Common myeloid progenitor, CD34-positive (primary cell): Measurements from ENCODE around the gene IFNA5.
A peak's percentile ranks its signal among the peaks of the same experiment; 100 is the strongest.

Source experiments
- CTCF ChIA-PET: fragments of 350-600 bp; sonication (Branson Sonifier 250); formaldehyde crosslinking; loops from one replicate; lab custom pipeline; 2021; ENCODE audit warnings: antibody characterized with exemption; lab: Charles Lee
- POLR2A ChIA-PET: fragments of 350-600 bp; sonication (Branson Sonifier 250); formaldehyde crosslinking; loops from one replicate; lab custom pipeline; 2021; ENCODE audit warnings: antibody characterized with exemption; lab: Charles Lee
- DNase-seq, 3 donors: peaks; one replicate each; pipeline versions ENCODE4 v3.0.0 to v3.0.0-alpha.2; 2013
- H3K27ac ChIP-seq, 2 experiments: 1 replicate in 1 of 2; 2 replicates in 1 of 2; pipeline ENCODE4 v1.7.0; 2013; ENCODE audit warnings: inconsistent platforms in 2 of 2, low read length in 2 of 2, mild to moderate bottlenecking in 2 of 2, low read depth in 1 of 2, moderate library complexity in 1 of 2; ENCODE audit not compliant: severe bottlenecking in 2 of 2, insufficient read depth in 1 of 2, poor library complexity in 1 of 2
- H3K27me3 ChIP-seq, 5 experiments: replicated peaks in 2 of 5; 1 replicate in 3 of 5; 2 replicates in 2 of 5; pipeline versions ENCODE4 v1.6.1 to v1.7.0; 2013; ENCODE audit warnings: low read length in 4 of 5, mild to moderate bottlenecking in 2 of 5, moderate library complexity in 2 of 5, inconsistent platforms in 1 of 5; ENCODE audit not compliant: insufficient read depth in 5 of 5, control insufficient read depth in 4 of 5
- H3K36me3 ChIP-seq, 4 experiments: 1 replicate in 2 of 4; 2 replicates in 2 of 4; pipeline versions ENCODE4 v1.6.1 to v1.7.0; 2013; ENCODE audit warnings: low read length in 3 of 4, control low read depth in 1 of 4, mild to moderate bottlenecking in 1 of 4; ENCODE audit not compliant: control insufficient read depth in 4 of 4, insufficient read depth in 4 of 4
- H3K4me1 ChIP-seq, 4 experiments: 1 replicate in 3 of 4; 2 replicates in 1 of 4; pipeline versions ENCODE4 v1.6.1 to v1.7.1; 2013; ENCODE audit warnings: low read length in 3 of 4, mild to moderate bottlenecking in 3 of 4, control low read depth in 1 of 4, inconsistent platforms in 1 of 4, moderate library complexity in 1 of 4; ENCODE audit not compliant: control insufficient read depth in 4 of 4, insufficient read depth in 4 of 4; ENCODE audit errors: control extremely low read depth in 1 of 4
- H3K4me3 ChIP-seq, 7 experiments: 1 replicate in 4 of 7; 2 replicates in 3 of 7; pipeline versions ENCODE4 v1.5.1 to v1.7.0; 2013; ENCODE audit warnings: mild to moderate bottlenecking in 7 of 7, low read length in 6 of 7, moderate library complexity in 6 of 7, inconsistent platforms in 2 of 7, low read depth in 2 of 7, control low read depth in 1 of 7; ENCODE audit not compliant: insufficient read depth in 4 of 7, control insufficient read depth in 1 of 7; ENCODE audit errors: extremely low read depth in 1 of 7
- H3K9me3 ChIP-seq, 5 experiments: 1 replicate in 4 of 5; 2 replicates in 1 of 5; pipeline versions ENCODE4 v1.6.1 to v1.7.1; 2013; ENCODE audit warnings: low read length in 4 of 5, mild to moderate bottlenecking in 2 of 5, inconsistent platforms in 1 of 5, low read depth in 1 of 5, moderate library complexity in 1 of 5; ENCODE audit not compliant: control insufficient read depth in 4 of 5, insufficient read depth in 2 of 5; ENCODE audit errors: control extremely low read depth in 1 of 5
- WGBS: methylation state at CpG from one replicate; pipeline ENCODE4 v1.1.5; 2013; ENCODE audit not compliant: insufficient coverage; 5-methylcytosine and 5-hydroxymethylcytosine counted together

IFNA5 gene

GRCh38 chr9:21268347-21268657 is 36.8 kb downstream of the IFNA5 start:
- peaks cover 0 to 19% (median 12%) of the 10 kb centered on the region in 4 experiments for H3K4me1 ChIP-seq
- DNase-seq, result no peak
- no peaks in the 10 kb centered on the region for H3K9me3 ChIP-seq
- no CpG with 5 or more reads among the region's 2 CpGs for WGBS
- H3K27ac ChIP-seq, result no peak overlapping the region
- ChIA-PET POLR2A (no interaction called here), CTCF (interaction anchor here (1.0 to 5.1 kb wide), 5 partner anchors 17 to 55 kb away, joined by 3 to 32 read pairs (median 4); no protein-coding TSS in a partner anchor)
- H3K4me3 ChIP-seq, result peak overlapping the region in 2 of 7 experiments; percentile 24 to 50
- no peaks in the 10 kb centered on the region for H3K36me3 ChIP-seq
- H3K27me3 ChIP-seq, result no peaks in the 10 kb centered on the region

GRCh38 chr9:21267485-21268346 is 37.4 kb downstream of the IFNA5 start:
- WGBS, result 32% methylated on average over 4 of the region's 4 CpGs
- ChIA-PET POLR2A (no interaction called here), CTCF (interaction anchor here (0.8 to 5.1 kb wide), 7 partner anchors 12 to 56 kb away, joined by 3 to 32 read pairs (median 3); no protein-coding TSS in a partner anchor)
- no peak overlapping the region for H3K27ac ChIP-seq
- no peaks in the 10 kb centered on the region for H3K36me3 ChIP-seq
- H3K27me3 ChIP-seq, result no peaks in the 10 kb centered on the region
- DNase-seq, result peak in 2 of 3 donors; percentile 32 to 47
- H3K4me3 ChIP-seq, result peak overlapping the region in 3 of 7 experiments; percentile 16 to 50 (median 24)
- H3K9me3 ChIP-seq, result no peaks in the 10 kb centered on the region
- peaks cover 0 to 19% (median 12%) of the 10 kb centered on the region in 4 experiments for H3K4me1 ChIP-seq

GRCh38 chr9:21266733-21267484 is 38.2 kb downstream of the IFNA5 start:
- Histone ChIP-seq H3K4me1 (peaks cover 0 to 19% (median 12%) of the 10 kb centered on the region in 4 experiments), H3K4me3 (peak overlapping the region in 1 of 7 experiments; percentile 16), H3K9me3 (no peaks in the 10 kb centered on the region), H3K27ac (no peak overlapping the region), H3K36me3 (no peaks in the 10 kb centered on the region), H3K27me3 (no peaks in the 10 kb centered on the region)
- WGBS, result 100% methylated on average over 1 of the region's 3 CpGs
- POLR2A ChIA-PET, result no interaction called here
- CTCF ChIA-PET, result interaction anchor here (0.8 to 5.1 kb wide), 6 partner anchors 11 to 57 kb away, joined by 3 to 32 read pairs (median 4); no protein-coding TSS in a partner anchor
- no peak for DNase-seq

GRCh38 chr9:21265421-21266189 is 39.5 kb downstream of the IFNA5 start:
- ChIA-PET CTCF (interaction anchor here (0.8 to 5.1 kb wide), 4 partner anchors 10 to 525 kb away, joined by 3 to 32 read pairs (median 4); no protein-coding TSS in a partner anchor), POLR2A (no interaction called here)
- H3K4me3 ChIP-seq, result no peak overlapping the region
- H3K9me3 ChIP-seq, result no peaks in the 10 kb centered on the region
- no peak for DNase-seq
- no peak overlapping the region for H3K27ac ChIP-seq
- WGBS, result no CpG with 5 or more reads among the region's 1 CpG
- no peaks in the 10 kb centered on the region for H3K27me3 ChIP-seq
- H3K4me1 ChIP-seq, result peaks cover 0 to 19% (median 12%) of the 10 kb centered on the region in 4 experiments
- H3K36me3 ChIP-seq, result no peaks in the 10 kb centered on the region

- H3K4me1 ChIP-seq, result peaks cover 19 to 42% (median 31%) of the 10 kb centered on the region in 4 experiments
- no peaks in the 10 kb centered on the region for H3K9me3 ChIP-seq
- ChIA-PET POLR2A (interaction anchor here (0.7 kb wide), 1 partner anchor 33 kb away, joined by 3 read pairs; no protein-coding TSS in a partner anchor), CTCF (interaction anchor here (1.0 to 2.4 kb wide), 8 partner anchors 10 to 200 kb away, joined by 3 to 9 read pairs (median 4); no protein-coding TSS in a partner anchor)
- no peaks in the 10 kb centered on the region for H3K36me3 ChIP-seq
- H3K27ac ChIP-seq, result no peak overlapping the region
- H3K27me3 ChIP-seq, result no peaks in the 10 kb centered on the region
- peak in 2 of 3 donors; percentile 77 to 86 for DNase-seq
- peak overlapping the region in 1 of 7 experiments; percentile 45 for H3K4me3 ChIP-seq
- WGBS, result 62% methylated on average over 5 of the region's 5 CpGs
Measured at GRCh38 chr9:21255538-21256212, 49.4 kb downstream of the IFNA5 start.
